Omental fat pad (tissue), 4 donors: ENCODE results near the gene GSK3A. TPM values are rescaled to one million over a fixed set of nuclear protein-coding genes. Genes with fewer than 3 reads are reported as not detected.

ENCODE experiments used
- ATAC-seq: fragments of 150-250 bp; one replicate; pipeline ENCODE4 v1.9.1; 2016; ENCODE audit warnings: mild to moderate bottlenecking, moderate library complexity; ENCODE audit not compliant: low FRiP score
- DNase-seq: peaks from one replicate; pipeline ENCODE4 v3.0.0-alpha.2; 2019; ENCODE audit warnings: low spot score
- total RNA-seq, 4 donors: library from RNA; depleted of rRNA; stranded (reverse); fragments of >200 nt; gene quantifications; one replicate each; pipeline ENCODE4 v1.1.0, GENCODE V29; 2016
- TF ChIP-seq, protein P1 (sequence below), 3 donors: fragments of 450-650 bp; IDR thresholded peaks; one replicate each; pipeline ENCODE4 v1.5.1; 2016 to 2017; ENCODE audit warnings: antibody characterized with exemption in 3 of 3, mild to moderate bottlenecking in 3 of 3, moderate library complexity in 2 of 3

GSK3A gene
- total RNA-seq, 4 donors from 2014 or later = 16.9 to 32.3 (median 20.0) TPM

DNA sequence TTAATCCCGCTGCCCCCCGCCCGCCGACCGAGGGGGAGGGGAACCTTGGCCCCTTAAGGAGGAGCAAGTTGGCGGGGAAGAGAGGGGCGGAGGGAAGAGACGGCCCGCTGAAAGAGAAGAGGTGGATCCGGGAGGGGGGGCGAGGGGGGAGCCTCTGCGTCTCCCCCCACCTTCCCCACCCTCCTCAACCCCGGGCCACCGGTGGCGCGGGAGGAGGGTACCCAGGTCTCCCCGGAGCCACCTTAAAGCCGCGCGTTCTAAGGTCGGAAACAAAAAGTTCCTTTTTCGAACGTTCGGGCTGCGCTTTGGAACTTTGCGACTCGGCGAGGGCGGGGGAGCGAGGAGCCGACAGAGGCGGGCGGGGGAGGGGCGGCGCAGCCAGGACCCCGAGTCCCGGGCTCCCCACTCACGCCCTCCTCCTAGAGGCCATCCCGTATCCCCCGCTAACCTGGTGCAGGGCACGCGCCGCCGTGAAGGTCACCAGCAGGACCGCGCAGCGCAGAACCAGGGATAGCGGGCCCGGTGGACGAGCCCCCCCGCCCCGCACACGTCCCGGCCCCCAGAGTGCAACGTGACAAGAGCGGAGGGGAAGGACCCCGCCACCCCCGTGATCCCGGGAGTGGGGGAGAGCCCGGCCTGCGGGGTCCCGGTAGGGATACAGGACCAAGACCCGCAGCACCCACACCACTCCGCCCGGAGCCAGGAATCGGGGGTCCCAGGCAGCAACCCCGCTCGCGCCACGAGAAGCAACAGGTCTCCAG is 11.9 kb upstream of the GSK3A start:
- TF ChIP-seq, protein P1, sequence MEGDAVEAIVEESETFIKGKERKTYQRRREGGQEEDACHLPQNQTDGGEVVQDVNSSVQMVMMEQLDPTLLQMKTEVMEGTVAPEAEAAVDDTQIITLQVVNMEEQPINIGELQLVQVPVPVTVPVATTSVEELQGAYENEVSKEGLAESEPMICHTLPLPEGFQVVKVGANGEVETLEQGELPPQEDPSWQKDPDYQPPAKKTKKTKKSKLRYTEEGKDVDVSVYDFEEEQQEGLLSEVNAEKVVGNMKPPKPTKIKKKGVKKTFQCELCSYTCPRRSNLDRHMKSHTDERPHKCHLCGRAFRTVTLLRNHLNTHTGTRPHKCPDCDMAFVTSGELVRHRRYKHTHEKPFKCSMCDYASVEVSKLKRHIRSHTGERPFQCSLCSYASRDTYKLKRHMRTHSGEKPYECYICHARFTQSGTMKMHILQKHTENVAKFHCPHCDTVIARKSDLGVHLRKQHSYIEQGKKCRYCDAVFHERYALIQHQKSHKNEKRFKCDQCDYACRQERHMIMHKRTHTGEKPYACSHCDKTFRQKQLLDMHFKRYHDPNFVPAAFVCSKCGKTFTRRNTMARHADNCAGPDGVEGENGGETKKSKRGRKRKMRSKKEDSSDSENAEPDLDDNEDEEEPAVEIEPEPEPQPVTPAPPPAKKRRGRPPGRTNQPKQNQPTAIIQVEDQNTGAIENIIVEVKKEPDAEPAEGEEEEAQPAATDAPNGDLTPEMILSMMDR (IDR thresholded peaks at IDR 0.05) = no peak
- DNase-seq = no peak

GRCh38 chr19:42253245-42254088 is 11.1 kb upstream of the GSK3A start:
- ATAC-seq (peak; percentile 12), DNase-seq (no peak)
- TF ChIP-seq, protein P1 (IDR thresholded peaks at IDR 0.05) = no peak

More for the DNA sequence above, 11.9 kb upstream of the GSK3A start:
- ATAC-seq = peak; percentile 20

DNA sequence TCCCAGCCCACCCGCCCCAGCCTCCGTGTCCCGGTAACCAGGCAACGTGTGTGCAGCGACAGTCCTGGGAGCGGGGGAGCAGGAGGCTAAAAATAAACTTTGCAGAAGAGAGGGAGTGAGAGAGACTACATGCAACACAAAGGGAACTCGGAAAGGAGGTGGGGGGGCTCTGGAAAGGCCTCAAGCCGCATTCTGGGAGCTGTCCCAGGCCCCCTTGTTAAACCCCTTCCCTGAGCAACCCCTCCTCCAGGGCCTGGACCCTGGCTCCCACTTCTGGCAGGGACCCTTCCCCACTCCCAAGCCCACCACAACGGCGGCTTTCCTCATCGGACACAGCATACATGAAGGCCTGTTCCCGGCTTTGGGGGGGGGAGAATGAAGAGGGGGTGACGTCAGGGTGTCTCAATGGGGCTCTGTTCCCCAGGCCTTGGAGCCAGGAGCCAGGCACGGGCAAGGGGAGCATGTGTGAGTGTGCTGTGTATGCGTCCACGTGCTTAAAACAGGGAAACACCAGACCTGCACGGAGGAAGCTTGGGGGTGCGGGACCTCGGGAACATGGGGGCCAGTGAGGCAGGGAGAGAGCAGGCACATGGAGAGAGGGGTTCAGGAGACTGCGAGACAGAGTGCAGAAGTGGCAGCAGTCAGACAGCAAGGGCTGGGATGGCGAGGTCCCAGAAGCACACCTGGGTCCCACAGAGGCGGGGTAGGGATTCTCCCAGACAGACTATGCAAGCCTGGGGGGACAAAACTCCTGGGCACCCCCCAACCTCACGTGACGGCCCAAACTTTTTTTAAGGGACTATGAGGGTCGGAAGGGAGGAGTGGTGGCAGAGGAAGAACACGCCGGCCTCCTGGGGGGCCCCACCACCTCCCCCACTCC is 10.2 kb upstream of the GSK3A start:
- TF ChIP-seq, protein P1 (IDR thresholded peaks at IDR 0.05) = no peak
- DNase-seq = no peak
- no peak for ATAC-seq

- ATAC-seq = no peak
- TF ChIP-seq, protein P1 (IDR thresholded peaks at IDR 0.05) = no peak
- DNase-seq = no peak
Observed at GRCh38 chr19:42251572-42252358, 9.4 kb upstream of the GSK3A start.

DNA sequence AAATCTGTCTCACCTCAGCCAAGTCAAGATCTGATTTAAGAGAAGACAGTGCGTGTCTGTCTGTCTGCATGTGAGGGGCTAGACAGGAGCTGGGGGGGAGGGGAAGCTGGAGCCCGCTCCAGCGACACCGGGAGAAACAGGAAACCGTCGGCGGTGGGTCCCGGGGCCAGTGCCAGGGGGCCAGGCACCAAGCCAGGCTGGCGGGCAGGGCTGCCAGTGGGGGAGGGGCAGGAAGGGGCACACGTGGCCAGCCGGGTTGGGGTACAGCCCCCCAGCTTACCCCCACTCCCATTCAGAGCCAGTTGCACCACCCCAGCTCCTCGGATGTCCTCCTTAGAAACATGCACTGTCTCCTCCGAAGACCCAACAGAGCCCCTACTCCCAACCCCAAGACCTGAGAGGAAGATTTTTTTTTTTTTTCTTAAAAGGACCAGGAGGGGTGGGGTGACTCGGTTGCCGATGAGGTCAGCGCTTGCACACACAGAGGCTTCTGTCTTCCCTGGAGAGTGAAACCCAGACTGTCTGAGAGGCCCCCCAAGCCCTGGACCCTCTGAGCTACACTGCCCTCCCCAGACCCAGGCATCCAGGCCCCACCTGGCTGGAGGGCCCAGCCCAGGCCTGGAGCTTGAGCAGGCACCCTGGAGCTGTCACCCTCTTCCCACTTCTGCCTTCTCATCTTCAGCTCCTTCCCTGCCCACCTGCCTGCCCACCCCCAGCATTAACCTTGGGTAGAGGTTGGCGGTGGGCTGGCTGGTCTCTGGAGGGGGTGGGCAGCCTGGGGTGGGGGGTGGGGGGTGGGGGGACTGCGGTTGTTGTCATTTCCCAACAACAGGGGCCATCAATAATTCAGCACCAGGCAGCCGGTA is 8.5 kb upstream of the GSK3A start:
- DNase-seq (no peak), ATAC-seq (no peak)
- TF ChIP-seq, protein P1 (IDR thresholded peaks at IDR 0.05) = no peak
